GM19328 (cell line): Measurements from ENCODE around the gene RFC1.

ENCODE experiments used
- ATAC-seq: cut with Tn5 transposase; IDR thresholded peaks from one replicate; pipeline ENCODE4 v1.9.1; 2021; ENCODE audit warnings: mild to moderate bottlenecking, moderate library complexity; ENCODE audit not compliant: unreplicated experiment

The RFC1 gene

DNA sequence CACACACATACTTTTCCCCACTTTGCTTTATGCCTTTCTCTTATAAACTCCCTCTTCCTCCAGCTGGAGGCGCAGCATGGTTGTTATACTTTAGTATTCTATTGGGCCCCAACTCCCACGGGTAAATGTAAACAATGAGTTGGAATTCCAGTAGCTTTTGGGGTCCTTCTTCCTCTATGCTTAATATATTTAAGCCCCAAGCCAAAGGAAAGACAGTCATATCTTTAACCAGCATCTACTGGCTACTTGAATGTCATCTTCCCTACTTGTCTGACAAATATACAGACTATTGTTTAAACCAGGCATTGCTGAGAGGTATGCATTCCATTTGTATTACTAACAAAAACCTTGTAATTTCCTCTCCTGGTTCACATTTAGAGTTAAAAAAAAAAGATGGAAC, 110.9 kb downstream of the RFC1 start:
- ATAC-seq, result no peak

DNA sequence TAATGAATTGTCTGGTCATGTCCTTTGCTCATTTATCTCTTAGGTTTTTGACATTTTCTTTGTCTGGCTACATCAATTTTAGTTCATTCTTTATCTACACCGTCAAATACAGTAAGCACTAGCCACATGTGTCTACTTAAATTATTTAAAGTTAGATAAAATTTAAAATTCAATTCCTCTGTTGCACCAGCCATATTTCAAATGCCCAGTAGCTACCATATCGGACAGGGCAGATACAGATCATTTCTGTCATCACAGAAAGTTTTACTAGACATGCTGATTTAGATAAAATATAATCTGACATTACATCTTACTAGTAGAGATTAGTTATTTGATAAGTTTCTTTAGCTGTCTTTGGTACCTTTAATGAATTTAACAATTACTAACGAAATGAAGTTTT, 122.7 kb downstream of the RFC1 start:
- ATAC-seq, result no peak
